GM12878 (cell line): ENCODE data around the gene GARIN3. TPM values are rescaled to one million over a fixed set of nuclear protein-coding genes. Genes with fewer than 3 reads are reported as not detected.

ENCODE experiments used
- ATAC-seq: fragments of 200-7000 bp; cut with Tn5 transposase; 3 replicates; pipeline ENCODE4 v1.9.1; 2020; ENCODE audit warnings: mild to moderate bottlenecking, moderate library complexity
- BruUV-seq: library from RNA; stranded (reverse); fragments of 400-500 nt; replicated peaks from 2 replicates; lab custom pipeline; 2021; lab: Mats Ljungman, UMichigan
- CTCF ChIA-PET: fragments of 300-600 bp; sonication (Branson Sonifier 250); formaldehyde crosslinking; extraction: SDS; loops from one replicate; lab custom pipeline; 2021; ENCODE audit warnings: inconsistent platforms; lab: Yijun Ruan, JAX
- POLR2A ChIA-PET: fragments of 350-600 bp; formaldehyde crosslinking; extraction: SDS; loops from one replicate; lab custom pipeline; 2021; ENCODE audit warnings: inconsistent platforms; lab: Charles Lee
- RAD21 ChIA-PET: fragments of 300-600 bp; sonication (Branson Sonifier 250); formaldehyde crosslinking; loops from one replicate; lab custom pipeline; 2023; ENCODE audit warnings: antibody characterized with exemption; ENCODE audit not compliant: unreplicated experiment; lab: Charles Lee
- SMC1A ChIA-PET: fragments of 300-600 bp; sonication (Branson Sonifier 250); formaldehyde crosslinking; loops from one replicate; lab custom pipeline; 2023; ENCODE audit not compliant: unreplicated experiment, uncharacterized antibody; lab: Charles Lee
- DNase-seq: peaks from one replicate; pipeline ENCODE4 v3.0.0-alpha.2; 2011; ENCODE audit warnings: low read depth, low spot score
- FAIRE-seq: peaks from 3 replicates; lab custom pipeline; 2011; peaks lifted over from hg19 to GRCh38; lab: Jason Lieb, UNC
- H2AFZ ChIP-seq: 2 replicates; pipeline ENCODE4 v1.6.0; 2011; ENCODE audit warnings: low read depth, low read length, control low read depth; ENCODE audit not compliant: control insufficient read depth
- H3K27ac ChIP-seq: 2 replicates; pipeline ENCODE4 v1.5.1; 2011; ENCODE audit warnings: control low read depth; ENCODE audit not compliant: control insufficient read depth, insufficient read depth
- H3K27me3 ChIP-seq, 2 experiments: replicated peaks in 1 of 2; 2 replicates each; pipeline versions ENCODE4 v1.6.0 to v1.6.1; 2011; ENCODE audit warnings: low read length in 1 of 2; ENCODE audit not compliant: control insufficient read depth in 2 of 2, insufficient read depth in 2 of 2
- H3K36me3 ChIP-seq, 2 experiments: 2 replicates each; pipeline ENCODE4 v1.5.1; 2011; ENCODE audit warnings: low read length in 1 of 2; ENCODE audit not compliant: control insufficient read depth in 2 of 2, insufficient read depth in 2 of 2
- H3K4me1 ChIP-seq: 2 replicates; pipeline ENCODE4 v1.6.1; 2011; ENCODE audit warnings: mild to moderate bottlenecking, low read length, moderate library complexity, mixed read lengths; ENCODE audit not compliant: control insufficient read depth, insufficient read depth
- H3K4me2 ChIP-seq: 2 replicates; pipeline ENCODE4 v1.6.0; 2011; ENCODE audit warnings: control low read depth; ENCODE audit not compliant: control insufficient read depth, insufficient read depth
- H3K4me3 ChIP-seq: fragments of 200-600 bp; sonication (generic); 2 replicates; pipeline ENCODE4 v1.5.1; 2016
- H3K79me2 ChIP-seq: 2 replicates; pipeline ENCODE4 v1.6.0; 2011; ENCODE audit warnings: low read length; ENCODE audit not compliant: control insufficient read depth, insufficient read depth
- H3K9ac ChIP-seq: 2 replicates; pipeline ENCODE4 v1.8.0; 2011; ENCODE audit warnings: low read length, control low read depth, mixed read lengths; ENCODE audit not compliant: control insufficient read depth, insufficient read depth
- H3K9me3 ChIP-seq: replicated peaks from 3 replicates; pipeline ENCODE4 v1.5.1; 2011; ENCODE audit warnings: mild to moderate bottlenecking, low read length; ENCODE audit not compliant: control insufficient read depth, insufficient read depth
- H4K20me1 ChIP-seq: 2 replicates; pipeline ENCODE4 v1.6.0; 2011; ENCODE audit not compliant: control insufficient read depth, insufficient read depth
- CEBPB ChIP-seq, 2 experiments: fragments of 150-350 bp in 1 of 2; IDR thresholded peaks; 2 replicates each; pipeline ENCODE4 v1.6.1; 2012 to 2014; ENCODE audit warnings: low read depth in 2 of 2, low read length in 2 of 2, borderline replicate concordance in 1 of 2, inconsistent platforms in 1 of 2
- CREB1 ChIP-seq: IDR thresholded peaks from 2 replicates; pipeline ENCODE4 v1.6.1; 2012; ENCODE audit warnings: low read depth, mild to moderate bottlenecking, inconsistent platforms
- E4F1 ChIP-seq: fragments of 450-650 bp; IDR thresholded peaks from 2 replicates; pipeline ENCODE4 v1.6.1; 2018; ENCODE audit warnings: borderline replicate concordance, mild to moderate bottlenecking; ENCODE audit not compliant: partially characterized antibody
- ESRRA ChIP-seq: IDR thresholded peaks from 2 replicates; pipeline ENCODE4 v1.6.1; 2012; ENCODE audit warnings: mild to moderate bottlenecking, low read length, improper control_type of control experiment
- FOXM1 ChIP-seq: IDR thresholded peaks from 2 replicates; pipeline ENCODE4 v1.6.1; 2012; ENCODE audit warnings: low read depth, mild to moderate bottlenecking, inconsistent platforms, low read length, moderate library complexity
- HDAC6 ChIP-seq: fragments of 200-600 bp; sonication (generic); IDR thresholded peaks from one replicate; pipeline ENCODE4 v1.8.0; 2017; ENCODE audit warnings: antibody characterized with exemption; ENCODE audit not compliant: unreplicated experiment
- IKZF1 ChIP-seq: fragments of 450-650 bp; conservative IDR thresholded peaks from 2 replicates; pipeline ENCODE4 v1.6.1; 2017; ENCODE audit warnings: antibody characterized with exemption, mild to moderate bottlenecking
- MEF2B ChIP-seq: fragments of 450-650 bp; IDR thresholded peaks from 2 replicates; pipeline ENCODE4 v1.6.1; 2018; ENCODE audit warnings: mild to moderate bottlenecking, moderate library complexity; ENCODE audit not compliant: partially characterized antibody, poor library complexity, severe bottlenecking
- PRDM15 ChIP-seq: fragments of 450-650 bp; formaldehyde crosslinking; IDR thresholded peaks from 2 replicates; pipeline ENCODE4 v1.4.0; 2020; ENCODE audit warnings: mild to moderate bottlenecking, moderate library complexity
- RAD21 ChIP-seq: IDR thresholded peaks from 2 replicates; pipeline ENCODE4 v1.6.1; 2011; ENCODE audit warnings: mild to moderate bottlenecking, low read depth, low read length, moderate library complexity; ENCODE audit not compliant: insufficient read depth
- RFX5 ChIP-seq: IDR thresholded peaks from 2 replicates; pipeline ENCODE4 v1.6.1; 2011; ENCODE audit warnings: low read depth, low read length, improper control_type of control experiment
- RUNX3 ChIP-seq: IDR thresholded peaks from 2 replicates; pipeline ENCODE4 v1.6.1; 2012; ENCODE audit warnings: low read length, inconsistent platforms
- ZNF217 ChIP-seq: fragments of 450-650 bp; IDR thresholded peaks from 2 replicates; pipeline ENCODE4 v1.6.1; 2017; ENCODE audit warnings: antibody characterized with exemption, mild to moderate bottlenecking
- WGBS: methylation state at CpG from one replicate; pipeline ENCODE4 v1.1.6; 2016; ENCODE audit warnings: low lambda C conversion rate; ENCODE audit not compliant: insufficient replicate concordance, insufficient coverage; ENCODE audit errors: missing lambda C conversion rate; 5-methylcytosine and 5-hydroxymethylcytosine counted together
- in situ Hi-C: fragments of 300-500 bp; cut with MboI; formaldehyde crosslinking; loops from 9 replicates; pipeline ENCODE4 v1.14.3; 2018; ENCODE audit warnings: mixed read lengths
- intact Hi-C: fragments of 100-400 bp; cut with micrococcal nuclease; formaldehyde crosslinking; loops from one replicate; pipeline ENCODE4 v1.14.2; 2022; ENCODE audit not compliant: unreplicated experiment
- polyA plus RNA-seq, 11 experiments: library from polyadenylated mRNA; depleted of rRNA in 4 of 11; unstranded in 6 of 11; stranded (reverse) in 5 of 11; fragments of >200 nt; fragmentation: Nextera tagmentation in 4 of 11; fragmentation: Illumina TruSeq in 1 of 11; extraction: Ambion mirVana in 4 of 11; extraction: Trizol in 1 of 11; gene quantifications; 1 replicate in 1 of 11; 2 replicates in 10 of 11; pipeline versions ENCODE4 v1.2.1 to v1.2.3, GENCODE V29; 2011 to 2016; ENCODE audit warnings: inconsistent platforms in 2 of 11, missing spikeins in 2 of 11, low read depth in 1 of 11
- total RNA-seq, 4 experiments: library from RNA; depleted of rRNA in 3 of 4; stranded (reverse); fragments of >200 nt in 3 of 4; fragmentation: Illumina TruSeq in 1 of 4; extraction: Trizol in 1 of 4; gene quantifications; 2 replicates each; pipeline versions ENCODE4 v1.2.1 to v1.2.3, GENCODE V29; 2013 to 2021
- TF ChIP-seq, protein P1 (sequence below): fragments of 450-650 bp; IDR thresholded peaks from 2 replicates; pipeline ENCODE4 v1.6.1; 2017; ENCODE audit warnings: antibody characterized with exemption, mild to moderate bottlenecking, moderate library complexity

Gene GARIN3
- total and polyA plus RNA-seq, 10 of the 15 experiments (the other 5 are each of a cell fraction or from before 2014, with no cell fraction given): 0.15 TPM; not detected in 9

DNA sequence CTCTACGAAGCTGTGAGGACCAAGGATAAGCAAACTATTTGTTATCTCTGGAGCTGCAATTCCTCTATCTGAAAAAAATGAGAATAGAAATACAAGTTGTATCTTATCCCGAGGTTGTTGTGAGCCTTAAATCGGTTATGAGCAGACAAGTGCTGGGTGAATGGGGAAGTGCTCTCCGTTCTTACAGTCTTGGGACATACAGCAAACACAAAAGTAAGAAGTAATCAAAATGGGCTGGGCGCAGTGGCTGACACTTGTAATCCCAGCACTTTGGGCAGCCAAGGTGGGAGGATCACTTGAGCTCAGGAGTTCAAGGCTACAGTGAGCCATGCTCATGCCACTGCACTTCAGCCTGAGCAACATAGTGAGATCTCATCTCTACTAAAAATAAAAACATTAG is 46.2 kb upstream of the GARIN3 start:
- H4K20me1 ChIP-seq: no peaks in the 10 kb centered on the region; the same call in 1 of the 2 replicates
- in situ Hi-C loops (no loop called here), intact Hi-C loops (no loop called here)
- CTCF ChIA-PET: interaction anchor here (1.0 to 2.3 kb wide), 6 partner anchors 9 to 63 kb away, joined by 3 to 11 read pairs (median 4); no protein-coding TSS in a partner anchor
- no peaks in the 10 kb centered on the region; the same call in 2 of the 3 replicates for H3K9me3 ChIP-seq
- no peaks in the 10 kb centered on the region for H3K79me2 ChIP-seq
- H3K9ac ChIP-seq: no peak overlapping the region
- BruUV-seq: no TSS peak
- TF ChIP-seq E4F1: no peak
- no peak for TF ChIP-seq RUNX3
- TF ChIP-seq MEF2B: no peak
- no peak for TF ChIP-seq IKZF1
- TF ChIP-seq, protein P1, sequence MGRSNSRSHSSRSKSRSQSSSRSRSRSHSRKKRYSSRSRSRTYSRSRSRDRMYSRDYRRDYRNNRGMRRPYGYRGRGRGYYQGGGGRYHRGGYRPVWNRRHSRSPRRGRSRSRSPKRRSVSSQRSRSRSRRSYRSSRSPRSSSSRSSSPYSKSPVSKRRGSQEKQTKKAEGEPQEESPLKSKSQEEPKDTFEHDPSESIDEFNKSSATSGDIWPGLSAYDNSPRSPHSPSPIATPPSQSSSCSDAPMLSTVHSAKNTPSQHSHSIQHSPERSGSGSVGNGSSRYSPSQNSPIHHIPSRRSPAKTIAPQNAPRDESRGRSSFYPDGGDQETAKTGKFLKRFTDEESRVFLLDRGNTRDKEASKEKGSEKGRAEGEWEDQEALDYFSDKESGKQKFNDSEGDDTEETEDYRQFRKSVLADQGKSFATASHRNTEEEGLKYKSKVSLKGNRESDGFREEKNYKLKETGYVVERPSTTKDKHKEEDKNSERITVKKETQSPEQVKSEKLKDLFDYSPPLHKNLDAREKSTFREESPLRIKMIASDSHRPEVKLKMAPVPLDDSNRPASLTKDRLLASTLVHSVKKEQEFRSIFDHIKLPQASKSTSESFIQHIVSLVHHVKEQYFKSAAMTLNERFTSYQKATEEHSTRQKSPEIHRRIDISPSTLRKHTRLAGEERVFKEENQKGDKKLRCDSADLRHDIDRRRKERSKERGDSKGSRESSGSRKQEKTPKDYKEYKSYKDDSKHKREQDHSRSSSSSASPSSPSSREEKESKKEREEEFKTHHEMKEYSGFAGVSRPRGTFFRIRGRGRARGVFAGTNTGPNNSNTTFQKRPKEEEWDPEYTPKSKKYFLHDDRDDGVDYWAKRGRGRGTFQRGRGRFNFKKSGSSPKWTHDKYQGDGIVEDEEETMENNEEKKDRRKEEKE: no peak
- TF ChIP-seq RAD21: no peak
- no peak for TF ChIP-seq ESRRA
- TF ChIP-seq CREB1: no peak
- no peak for TF ChIP-seq HDAC6
- TF ChIP-seq CEBPB (IDR thresholded peaks at IDR 0.05; ENCODE audit: borderline replicate concordance in 1 of 2, low read depth in 2 of 2, low read length in 2 of 2): no peak
- TF ChIP-seq PRDM15 (CRISPR knock-in tag): no peak
- TF ChIP-seq RFX5: no peak
- no peak for TF ChIP-seq ZNF217
- TF ChIP-seq FOXM1: no peak
- H2AFZ ChIP-seq: no peak overlapping the region
- no peaks in the 10 kb centered on the region for H3K36me3 ChIP-seq
- SMC1A ChIA-PET: interaction anchor here (0.6 to 2.3 kb wide), 17 partner anchors 9 to 70 kb away, joined by 3 to 9 read pairs (median 3); partner anchors contain the start of gene MED7
- no peak overlapping the region for H3K27ac ChIP-seq
- RAD21 ChIA-PET: interaction anchor here (0.5 to 1.4 kb wide), 4 partner anchors 40 to 292 kb away, joined by 3 to 6 read pairs (median 4); no protein-coding TSS in a partner anchor
- H3K27me3 ChIP-seq: no peaks in the 10 kb centered on the region
- 98% methylated on average over 5 of the region's 5 CpGs for WGBS
- no peak overlapping the region for H3K4me2 ChIP-seq
- POLR2A ChIA-PET: interaction anchor here (0.9 to 2.0 kb wide), 4 partner anchors 8 to 40 kb away, joined by 3 to 8 read pairs (median 4); no protein-coding TSS in a partner anchor
- H3K4me1 ChIP-seq: peaks cover 37% of the 10 kb centered on the region
- H3K4me3 ChIP-seq: no peak overlapping the region
- no peak for ATAC-seq
- DNase-seq: no peak
- no peak for FAIRE-seq
